ENCODE results near the gene OBI1.

- no peak for TF ChIP-seq POLR2A (IDR thresholded peaks at IDR 0.05; ENCODE audit: low read length)
- no peak for TF ChIP-seq GATA1 (IDR thresholded peaks at IDR 0.05; ENCODE audit: low read depth, low read length)
Measured at GRCh38 chr13:78572459-78572858, 86.5 kb downstream of the OBI1 start.

All from erythroblast (primary cell).